ENCODE data around the gene TMEM61.

DNA sequence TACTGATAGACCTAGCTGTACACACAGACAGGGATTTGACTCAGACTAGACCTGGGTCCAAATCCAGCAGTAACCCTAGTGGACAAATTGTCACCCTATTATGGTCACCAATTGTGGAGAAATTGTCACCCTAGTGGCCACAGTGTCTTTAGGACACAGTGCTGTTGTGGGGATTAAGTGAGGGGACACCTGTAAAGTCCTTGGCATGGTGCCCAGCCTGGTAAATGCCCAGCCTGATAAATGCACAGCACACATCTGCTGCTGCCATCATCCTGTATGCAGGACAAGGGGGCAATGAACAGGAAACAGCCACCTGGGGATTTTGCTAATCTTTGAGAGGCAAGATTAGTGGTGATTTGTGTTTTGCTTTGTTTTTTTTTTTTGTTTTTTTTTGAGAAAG is 2.3 kb downstream of the TMEM61 start:
- TF ChIP-seq, protein P1, sequence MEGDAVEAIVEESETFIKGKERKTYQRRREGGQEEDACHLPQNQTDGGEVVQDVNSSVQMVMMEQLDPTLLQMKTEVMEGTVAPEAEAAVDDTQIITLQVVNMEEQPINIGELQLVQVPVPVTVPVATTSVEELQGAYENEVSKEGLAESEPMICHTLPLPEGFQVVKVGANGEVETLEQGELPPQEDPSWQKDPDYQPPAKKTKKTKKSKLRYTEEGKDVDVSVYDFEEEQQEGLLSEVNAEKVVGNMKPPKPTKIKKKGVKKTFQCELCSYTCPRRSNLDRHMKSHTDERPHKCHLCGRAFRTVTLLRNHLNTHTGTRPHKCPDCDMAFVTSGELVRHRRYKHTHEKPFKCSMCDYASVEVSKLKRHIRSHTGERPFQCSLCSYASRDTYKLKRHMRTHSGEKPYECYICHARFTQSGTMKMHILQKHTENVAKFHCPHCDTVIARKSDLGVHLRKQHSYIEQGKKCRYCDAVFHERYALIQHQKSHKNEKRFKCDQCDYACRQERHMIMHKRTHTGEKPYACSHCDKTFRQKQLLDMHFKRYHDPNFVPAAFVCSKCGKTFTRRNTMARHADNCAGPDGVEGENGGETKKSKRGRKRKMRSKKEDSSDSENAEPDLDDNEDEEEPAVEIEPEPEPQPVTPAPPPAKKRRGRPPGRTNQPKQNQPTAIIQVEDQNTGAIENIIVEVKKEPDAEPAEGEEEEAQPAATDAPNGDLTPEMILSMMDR (IDR thresholded peaks at IDR 0.05; ENCODE audit: low read length) = no peak
- TF ChIP-seq EZH2 (IDR thresholded peaks at IDR 0.05; ENCODE audit: borderline replicate concordance, low read length) = no peak
